DMS153 treated with DMSO at 0.1 percent for 48 hours (cell line): ENCODE results near the gene LLGL2.

Source experiments
- DNase-seq: peaks from one replicate; lab custom pipeline; 2025; ENCODE audit not compliant: unreplicated experiment; lab: John Stamatoyannopoulos, UW

The LLGL2 gene

GRCh38 chr17:75548813-75549212 is 23.3 kb downstream of the LLGL2 start:
- DNase-seq = no peak

DNA sequence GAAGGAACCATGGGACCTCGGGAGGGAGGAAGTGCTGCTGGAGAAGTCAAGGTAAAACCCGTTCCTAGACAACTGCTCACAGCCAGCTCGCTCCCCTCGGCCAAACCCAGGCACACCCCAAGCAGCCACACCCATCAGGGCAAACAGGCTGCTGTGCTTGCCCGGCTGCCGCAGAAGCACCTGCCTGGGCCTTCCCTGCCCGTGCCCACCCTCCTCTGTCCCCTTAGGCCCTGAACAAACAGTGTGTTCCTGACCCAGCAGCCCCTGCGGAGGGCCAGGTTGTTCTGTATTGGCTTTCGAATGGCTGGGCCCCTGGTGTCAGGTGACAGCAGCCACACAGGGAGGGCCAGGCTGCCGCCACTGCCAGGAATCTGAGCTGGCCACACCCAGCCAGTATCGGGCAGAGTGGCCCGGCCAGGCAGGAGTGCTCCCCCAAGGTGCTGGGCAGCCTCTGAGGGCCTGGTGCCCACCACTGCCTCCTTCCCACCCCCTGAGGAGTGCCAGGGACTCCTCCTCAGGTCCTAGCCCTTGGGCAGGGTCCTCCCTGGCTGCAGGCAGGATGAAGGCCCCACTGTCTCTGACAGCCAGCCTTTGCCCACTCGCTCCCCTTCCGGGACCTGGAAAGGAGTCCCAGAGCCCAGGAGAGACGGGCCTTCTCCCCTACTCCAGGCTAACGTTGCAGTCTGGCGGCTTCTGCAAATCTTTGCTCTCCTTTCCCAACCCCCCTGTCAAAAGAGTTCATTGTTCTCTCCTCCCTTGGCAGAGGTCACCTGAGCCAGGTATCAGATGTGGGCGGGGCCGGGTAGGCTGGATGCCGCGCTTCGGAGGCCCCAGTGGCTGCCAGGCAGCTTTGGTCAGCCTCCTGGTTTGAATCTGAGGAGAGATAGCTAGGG is 24.0 kb downstream of the LLGL2 start:
- DNase-seq = peak; percentile 92

DNA sequence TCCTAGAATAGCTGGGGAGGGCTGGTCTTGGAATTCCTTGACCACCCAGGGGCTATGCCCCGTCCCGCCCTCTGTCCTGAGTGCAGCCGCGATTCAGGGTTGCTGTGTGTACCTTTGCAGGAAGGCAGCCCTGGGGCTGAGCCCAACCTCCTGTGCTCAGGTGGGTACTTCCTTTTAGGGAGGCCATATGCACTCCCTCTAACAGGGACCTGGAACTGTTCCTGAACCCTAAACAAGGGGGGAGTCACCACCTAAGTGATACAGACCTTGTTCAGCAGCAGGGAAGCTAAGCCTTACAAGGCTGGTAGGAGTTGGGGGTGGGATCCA is 24.6 kb downstream of the LLGL2 start:
- DNase-seq = no peak

DNA sequence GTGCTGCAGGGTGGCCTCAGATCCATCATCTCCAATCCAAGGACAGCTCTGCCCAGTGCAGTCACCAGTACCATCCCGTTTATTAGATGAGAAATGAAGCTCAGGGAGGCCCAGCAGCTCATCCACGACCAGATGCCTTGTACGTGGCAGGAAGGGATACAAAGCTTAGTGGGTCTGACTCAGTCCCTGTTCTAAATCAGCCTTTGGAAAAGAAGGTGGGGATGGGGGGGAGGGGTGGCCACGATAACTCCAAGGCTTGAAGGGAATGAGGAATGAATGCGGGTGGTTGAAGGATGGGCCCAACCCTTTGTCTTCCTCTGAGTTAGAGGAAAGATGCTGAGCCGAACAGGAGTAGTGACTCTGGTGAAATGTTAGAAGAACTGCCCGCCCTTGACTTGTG is 25.8 kb downstream of the LLGL2 start:
- no peak for DNase-seq

DNA sequence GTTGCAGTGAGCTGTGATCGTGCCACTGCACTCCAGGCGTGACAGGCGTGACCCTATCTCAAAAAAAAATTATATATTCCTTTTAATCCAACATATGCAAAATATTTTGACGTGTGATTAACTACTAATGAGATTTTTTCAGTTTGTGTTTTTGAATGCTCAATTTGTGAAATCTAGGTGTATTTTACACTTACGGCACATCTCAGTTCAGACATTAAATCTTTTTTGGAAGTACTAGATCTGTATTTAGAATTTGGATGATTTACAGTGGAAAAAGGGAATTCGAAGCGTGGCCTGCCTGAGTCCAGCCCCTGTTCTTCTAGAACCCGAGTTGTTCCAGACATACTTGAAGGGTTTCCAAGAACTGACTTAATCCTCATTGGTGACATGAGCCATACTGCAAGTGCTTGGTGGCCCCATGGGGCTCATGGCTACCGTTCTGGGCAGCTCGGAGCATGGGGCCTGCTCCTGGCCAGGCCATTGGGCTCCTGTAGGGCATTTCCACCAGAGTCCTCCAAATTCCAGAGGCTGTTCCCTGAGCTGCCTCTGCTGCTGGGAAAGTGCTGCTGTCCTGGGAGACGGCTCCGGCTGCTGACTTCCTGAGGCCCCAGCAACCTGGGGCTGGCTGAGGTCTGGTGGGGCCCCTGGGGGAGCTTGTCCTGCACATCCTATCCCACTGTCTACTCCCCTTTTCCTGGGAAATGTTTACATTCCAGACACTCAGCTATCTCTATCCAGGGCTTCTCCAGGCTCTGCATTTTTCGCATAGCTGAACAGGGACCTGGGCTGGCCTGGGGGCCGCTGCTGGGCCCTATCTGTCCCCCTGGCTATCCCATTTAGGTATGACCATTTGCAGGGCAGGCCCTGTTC is 27.2 kb downstream of the LLGL2 start:
- no peak for DNase-seq

- no peak for DNase-seq
Observed at GRCh38 chr17:75553295-75554110, 28.0 kb downstream of the LLGL2 start.

- no peak for DNase-seq
Observed at GRCh38 chr17:75555679-75556153, 30.2 kb downstream of the LLGL2 start.

- no peak for DNase-seq
Observed at GRCh38 chr17:75557075-75557851, 31.8 kb downstream of the LLGL2 start.

GRCh38 chr17:75557852-75558665 is 32.6 kb downstream of the LLGL2 start:
- DNase-seq = no peak

- DNase-seq = no peak
Observed at GRCh38 chr17:75558666-75559530, 33.4 kb downstream of the LLGL2 start.

DNA sequence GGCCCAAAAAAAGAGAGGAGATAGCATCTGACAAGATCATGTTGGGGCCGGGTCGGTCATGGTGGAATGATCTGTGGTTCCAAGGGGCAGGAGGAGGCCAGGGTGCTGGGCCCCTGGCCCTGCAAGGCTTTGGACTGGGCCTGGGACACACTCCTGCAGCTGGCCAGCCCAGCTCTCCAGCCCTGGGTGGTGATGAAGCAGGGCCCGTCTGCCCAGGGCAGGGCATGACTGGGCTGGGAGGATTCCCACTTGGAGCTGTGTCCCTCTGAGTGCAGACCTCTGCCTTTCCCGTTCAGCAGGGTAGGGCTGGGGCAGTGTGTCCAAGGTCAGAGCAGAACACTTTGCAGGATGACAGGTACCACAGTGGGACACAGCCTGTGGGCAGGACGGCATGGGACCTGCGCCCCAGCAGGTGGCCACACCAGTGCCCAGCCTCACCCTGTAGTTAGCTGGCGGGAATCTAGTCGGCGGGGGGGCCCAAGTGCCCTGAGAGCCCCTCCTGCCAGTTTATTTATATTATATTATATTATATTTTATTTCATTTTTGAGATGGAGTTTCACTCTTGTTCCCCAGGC is 34.5 kb downstream of the LLGL2 start:
- no peak for DNase-seq

DNA sequence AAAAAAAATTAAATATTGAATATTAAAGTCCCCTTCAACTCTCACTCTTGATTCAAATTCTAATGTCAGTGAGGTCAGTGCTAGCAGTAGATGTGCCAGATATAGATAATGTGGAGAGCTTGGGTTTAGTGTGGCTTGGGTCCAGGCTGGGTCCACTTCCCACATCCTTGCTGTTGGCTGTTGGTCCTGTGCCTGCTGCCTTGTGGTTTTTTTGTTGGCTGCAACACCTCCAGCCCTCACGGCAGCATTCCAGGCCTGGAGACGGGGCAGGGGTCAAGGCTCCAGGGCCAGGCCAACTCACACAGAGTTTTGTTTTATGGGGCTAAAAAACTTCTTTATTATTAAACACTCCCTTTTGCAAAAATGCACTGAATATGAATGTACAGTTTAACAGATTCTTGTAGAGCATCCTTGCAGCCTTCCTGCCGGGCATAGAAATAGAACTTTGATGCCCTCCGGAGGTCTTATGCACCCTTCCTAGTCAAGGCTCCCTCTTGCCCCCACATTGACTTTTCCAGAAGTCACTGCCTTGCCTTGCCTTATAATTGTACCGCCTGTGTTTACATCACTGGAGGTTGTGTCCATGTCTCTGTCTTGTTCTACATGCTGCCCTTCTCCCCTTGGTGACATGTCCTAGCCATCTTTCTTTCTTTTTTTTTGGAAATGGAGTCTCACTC is 36.6 kb downstream of the LLGL2 start:
- no peak for DNase-seq

DNA sequence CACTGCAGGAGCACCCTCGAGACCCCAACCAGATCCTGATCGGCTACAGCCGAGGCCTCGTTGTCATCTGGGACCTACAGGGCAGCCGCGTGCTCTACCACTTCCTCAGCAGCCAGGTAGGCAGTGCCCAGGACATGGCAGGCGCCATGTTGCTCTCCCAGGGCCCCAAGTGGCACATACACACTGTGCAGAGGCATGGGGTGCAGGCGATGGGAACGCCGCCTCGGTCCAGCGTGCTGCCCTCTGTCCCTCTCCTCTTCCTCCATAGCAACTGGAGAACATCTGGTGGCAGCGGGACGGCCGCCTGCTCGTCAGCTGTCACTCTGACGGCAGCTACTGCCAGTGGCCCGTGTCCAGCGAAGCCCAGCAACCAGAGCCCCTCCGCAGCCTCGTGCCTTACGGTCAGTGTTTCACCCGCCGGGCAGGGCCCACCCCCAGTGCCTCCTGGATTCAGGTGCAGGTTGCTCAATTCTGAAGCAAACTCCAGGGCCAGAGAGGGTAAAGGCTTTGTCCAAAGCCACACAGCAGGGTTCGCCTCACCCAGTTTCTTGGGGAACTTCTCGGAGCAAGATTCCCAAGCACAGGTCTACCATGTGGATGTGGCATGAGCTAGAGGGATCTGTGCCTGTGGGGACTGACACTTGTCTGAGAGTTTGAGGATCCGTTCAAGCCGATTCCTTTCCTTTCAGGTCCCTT is 37.7 kb downstream of the LLGL2 start:
- no peak for DNase-seq

DNA sequence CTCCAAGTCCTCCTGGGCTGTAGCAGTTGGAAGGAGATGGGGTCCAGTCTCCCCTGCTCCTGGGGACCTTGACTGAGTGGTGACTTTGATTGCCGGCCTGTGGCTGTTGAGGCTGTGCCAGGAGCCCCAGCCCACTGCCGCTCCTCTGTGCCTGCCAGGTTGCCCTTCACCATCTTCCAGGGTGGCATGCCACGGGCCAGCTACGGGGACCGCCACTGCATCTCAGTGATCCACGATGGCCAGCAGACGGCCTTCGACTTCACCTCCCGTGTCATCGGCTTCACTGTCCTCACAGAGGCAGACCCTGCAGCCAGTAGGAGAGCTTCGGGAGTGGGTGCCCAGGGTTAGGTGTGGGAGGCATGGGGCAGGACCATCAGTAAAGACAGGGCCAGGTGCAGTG is 38.7 kb downstream of the LLGL2 start:
- no peak for DNase-seq

GRCh38 chr17:75565066-75565465 is 39.6 kb downstream of the LLGL2 start:
- no peak for DNase-seq

GRCh38 chr17:75565618-75566017 is 40.1 kb downstream of the LLGL2 start:
- DNase-seq = no peak

- no peak for DNase-seq
Observed at GRCh38 chr17:75566416-75566815, 40.9 kb downstream of the LLGL2 start.
